IPS-18a (cell line): ENCODE results near the gene IL25.
"Not testable (repeated sequence)": the region's sequence is repeated elsewhere in the genome, so short reads cannot be mapped to it uniquely, and the experiment has no call there.

ENCODE experiments used
- H3K27ac ChIP-seq: one replicate; pipeline ENCODE4 v1.5.1; 2013; ENCODE audit warnings: low read length
- H3K27me3 ChIP-seq: one replicate; pipeline ENCODE4 v1.6.1; 2013; ENCODE audit warnings: mild to moderate bottlenecking, low read length; ENCODE audit not compliant: control insufficient read depth, insufficient read depth
- H3K36me3 ChIP-seq: one replicate; pipeline ENCODE4 v1.6.1; 2013; ENCODE audit warnings: low read depth, low read length; ENCODE audit not compliant: control insufficient read depth
- H3K4me1 ChIP-seq: one replicate; pipeline ENCODE4 v1.6.1; 2013; ENCODE audit warnings: low read depth, low read length; ENCODE audit not compliant: control insufficient read depth
- H3K4me3 ChIP-seq: one replicate; pipeline ENCODE4 v1.5.1; 2013; ENCODE audit warnings: low read length
- H3K9ac ChIP-seq: one replicate; pipeline ENCODE4 v1.6.1; 2013; ENCODE audit warnings: mild to moderate bottlenecking, low read length, moderate library complexity
- H3K9me3 ChIP-seq: one replicate; pipeline ENCODE4 v1.6.1; 2013; ENCODE audit warnings: low read depth, low read length; ENCODE audit not compliant: control insufficient read depth

The IL25 gene

DNA sequence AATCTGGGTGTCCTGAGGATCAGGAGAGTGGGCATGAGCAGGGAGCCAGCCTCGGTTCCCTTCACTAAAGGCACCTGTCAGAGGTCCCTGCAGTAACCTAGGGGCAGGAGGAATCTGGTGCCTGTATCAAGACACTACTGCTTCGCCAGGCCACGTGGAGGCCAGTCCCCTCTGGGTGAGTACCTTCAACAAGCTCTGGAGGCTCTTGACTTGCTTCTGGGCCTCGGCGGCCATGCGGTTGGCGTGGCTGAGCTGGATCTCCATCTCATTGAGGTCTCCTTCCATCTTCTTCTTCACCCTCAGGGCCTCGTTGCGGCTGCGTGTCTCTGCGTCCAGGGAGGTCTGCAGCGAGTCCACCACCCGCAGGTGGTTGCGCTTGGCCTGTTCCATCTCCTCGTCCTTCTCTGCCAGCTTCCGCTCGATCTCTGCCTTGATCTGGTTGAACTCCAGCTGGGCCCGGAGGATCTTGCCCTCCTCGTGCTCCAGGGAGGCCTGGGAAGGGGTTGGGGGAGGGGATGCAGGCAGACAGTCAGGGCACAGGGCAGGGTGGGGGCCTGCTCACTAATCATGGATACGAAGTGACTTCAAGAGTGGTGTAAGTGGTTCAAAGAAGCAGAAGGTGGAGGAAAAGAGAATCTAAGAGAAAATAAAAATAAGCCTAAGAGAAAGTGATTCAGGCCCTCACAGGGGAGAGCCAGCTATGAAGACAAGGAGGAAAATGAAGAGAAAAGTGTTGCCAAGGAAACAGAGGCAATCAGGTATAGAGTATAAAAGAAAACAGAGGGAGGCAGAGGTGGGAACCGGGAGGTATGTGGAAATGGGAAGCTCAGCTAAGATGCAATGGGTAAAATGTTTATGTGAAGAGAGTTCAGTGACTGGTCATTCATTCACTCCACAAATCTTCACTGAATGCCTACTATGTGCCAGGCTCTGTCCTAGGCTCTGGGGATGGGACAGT is 43.5 kb downstream of the IL25 start:
- Histone ChIP-seq H3K36me3 (no peaks in the 10 kb centered on the region), H3K4me3 (no peak overlapping the region), H3K27me3 (no peaks in the 10 kb centered on the region)

DNA sequence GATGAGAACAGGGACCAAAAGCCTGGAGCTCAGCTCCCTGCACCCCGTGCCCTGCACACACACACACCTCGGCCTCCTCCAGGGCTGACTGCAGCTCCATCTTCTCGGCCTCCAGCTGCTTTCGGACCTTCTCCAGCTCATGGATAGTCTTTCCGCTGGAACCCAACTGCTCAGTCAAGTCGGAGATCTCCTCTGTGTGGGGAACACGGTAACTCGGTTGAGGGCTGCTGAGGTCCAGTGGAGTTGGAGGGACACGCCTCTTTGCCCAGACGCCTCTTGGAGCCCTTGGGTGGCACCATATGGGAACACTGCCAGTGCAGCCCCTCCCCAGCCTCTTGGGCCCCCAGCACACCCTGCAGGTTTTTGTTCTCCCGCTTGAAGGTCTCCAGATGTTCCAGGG is 44.2 kb downstream of the IL25 start:
- Histone ChIP-seq H3K4me3 (no peak overlapping the region), H3K27me3 (no peaks in the 10 kb centered on the region), H3K9me3 (no peaks in the 10 kb centered on the region), H3K9ac (no peak overlapping the region), H3K27ac (no peak overlapping the region), H3K4me1 (no peaks in the 10 kb centered on the region), H3K36me3 (no peaks in the 10 kb centered on the region)

More for the DNA sequence above, 43.5 kb downstream of the IL25 start:
- Histone ChIP-seq H3K9ac (no peak overlapping the region), H3K27ac (no peak overlapping the region), H3K9me3 (no peaks in the 10 kb centered on the region), H3K4me1 (no peaks in the 10 kb centered on the region)

DNA sequence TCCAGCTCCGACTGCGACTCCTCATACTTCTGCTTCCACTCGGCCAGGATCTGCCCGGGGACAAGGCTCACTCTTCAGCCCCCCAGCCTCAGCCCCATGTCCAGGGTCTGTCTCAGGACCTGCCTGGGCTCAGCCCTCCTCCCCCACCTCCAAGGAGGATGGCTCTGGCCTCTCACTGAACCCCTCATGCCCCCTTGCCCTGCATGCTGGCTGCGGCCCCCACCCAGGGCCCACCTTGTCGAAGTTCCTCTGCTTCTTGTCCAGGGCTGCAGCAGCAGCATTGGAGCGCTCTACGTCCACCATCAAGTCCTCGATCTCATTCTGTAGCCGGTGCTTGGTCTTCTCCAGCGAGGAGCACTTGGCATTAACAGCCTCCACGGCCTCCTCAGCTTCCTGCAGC is 44.7 kb downstream of the IL25 start:
- not testable (repeated sequence) for H3K9ac ChIP-seq, H3K27ac ChIP-seq, H3K4me1 ChIP-seq, H3K9me3 ChIP-seq, H3K27me3 ChIP-seq, H3K36me3 ChIP-seq, H3K4me3 ChIP-seq

DNA sequence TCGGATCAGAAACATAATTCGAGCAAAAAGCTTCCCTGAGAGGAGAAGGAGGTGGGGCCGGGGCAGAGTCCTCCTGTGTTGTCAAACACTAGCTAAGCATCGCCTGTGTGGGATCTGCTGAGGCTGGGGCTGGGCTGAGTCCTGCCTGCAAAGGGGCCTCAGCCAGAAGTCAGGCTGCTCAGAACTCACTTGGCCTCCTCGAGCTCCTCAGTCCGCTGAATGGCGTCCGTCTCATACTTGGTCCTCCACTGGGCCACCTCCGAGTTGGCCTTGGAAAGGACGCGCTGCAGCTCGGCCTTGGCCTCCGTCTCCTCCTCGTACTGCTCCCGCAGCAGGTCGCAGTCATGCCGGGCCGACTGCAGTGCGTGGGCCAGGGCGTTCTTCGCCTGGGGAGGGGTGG is 45.4 kb downstream of the IL25 start:
- Histone ChIP-seq H3K36me3 (no peaks in the 10 kb centered on the region), H3K9me3 (no peaks in the 10 kb centered on the region), H3K4me1 (no peaks in the 10 kb centered on the region), H3K4me3 (no peak overlapping the region), H3K27me3 (no peaks in the 10 kb centered on the region), H3K27ac (no peak overlapping the region), H3K9ac (no peak overlapping the region)

DNA sequence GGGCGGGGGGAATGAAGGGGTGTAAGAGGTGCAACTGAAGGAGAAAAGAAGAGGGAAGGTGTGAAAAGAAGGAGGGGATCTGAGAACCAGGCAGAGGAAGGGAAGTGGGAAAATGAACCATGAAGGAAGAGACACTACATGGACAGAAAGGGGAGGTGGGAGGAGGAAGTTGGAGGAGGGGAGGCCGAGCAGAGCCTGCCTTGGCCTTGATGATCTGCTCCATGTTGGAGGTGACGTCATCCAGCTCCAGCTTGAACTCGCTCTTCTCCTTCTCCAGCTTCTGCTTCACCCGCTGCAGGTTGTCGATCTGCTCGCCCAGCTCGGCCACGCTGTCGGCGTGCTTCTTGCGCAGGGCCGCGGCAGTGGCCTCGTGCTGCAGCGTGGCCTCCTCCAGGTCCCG is 47.0 kb downstream of the IL25 start:
- H3K27ac ChIP-seq, H3K27me3 ChIP-seq, H3K4me3 ChIP-seq, H3K9me3 ChIP-seq, H3K9ac ChIP-seq, H3K4me1 ChIP-seq, H3K36me3 ChIP-seq: not testable (repeated sequence)

DNA sequence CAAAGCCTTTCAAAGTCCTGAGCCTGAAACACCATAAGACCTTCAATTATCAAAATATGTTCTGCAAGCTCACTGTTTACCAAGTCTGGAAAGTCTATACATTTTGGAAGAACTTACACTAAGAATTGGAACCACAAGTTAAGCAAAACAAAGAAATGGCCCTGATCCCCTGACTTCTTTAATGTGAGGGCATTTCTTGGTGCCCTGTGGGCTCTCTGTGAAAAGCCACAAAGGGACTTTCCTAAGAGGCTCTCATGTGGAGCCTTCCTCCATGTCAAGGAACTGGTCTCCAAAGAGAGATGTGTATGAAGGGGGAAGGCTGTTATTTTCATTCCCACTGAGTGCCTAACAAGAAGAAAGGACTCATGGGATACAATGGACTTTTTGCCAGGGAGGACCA is 49.0 kb downstream of the IL25 start:
- Histone ChIP-seq H3K4me3 (no peak overlapping the region), H3K4me1 (no peaks in the 10 kb centered on the region), H3K27ac (no peak overlapping the region), H3K36me3 (no peaks in the 10 kb centered on the region), H3K9ac (no peak overlapping the region), H3K27me3 (no peaks in the 10 kb centered on the region), H3K9me3 (no peaks in the 10 kb centered on the region)

DNA sequence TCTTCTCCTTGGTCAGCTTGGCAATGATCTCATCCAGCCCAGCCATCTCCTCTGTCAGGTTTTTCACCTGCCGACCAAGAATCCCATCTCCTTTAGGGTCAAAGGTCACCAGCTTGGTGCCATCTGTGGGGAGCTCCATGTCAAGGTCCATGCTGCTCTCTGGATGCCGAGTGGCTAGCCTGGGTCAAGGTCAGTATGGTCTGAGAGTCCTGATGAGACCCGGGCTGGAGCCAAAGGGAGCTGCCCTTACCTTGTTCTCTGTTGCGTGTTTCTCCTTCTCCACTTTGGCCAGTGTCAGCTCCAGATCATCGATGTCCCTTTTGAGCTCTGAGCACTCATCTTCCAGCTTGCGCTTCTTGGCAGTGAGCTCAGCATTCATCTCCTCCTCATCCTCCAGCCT is 51.0 kb downstream of the IL25 start:
- Histone ChIP-seq H3K9me3 (no peaks in the 10 kb centered on the region), H3K27me3 (no peaks in the 10 kb centered on the region), H3K4me3 (no peak overlapping the region), H3K36me3 (no peaks in the 10 kb centered on the region), H3K4me1 (no peaks in the 10 kb centered on the region), H3K27ac (no peak overlapping the region), H3K9ac (no peak overlapping the region)

DNA sequence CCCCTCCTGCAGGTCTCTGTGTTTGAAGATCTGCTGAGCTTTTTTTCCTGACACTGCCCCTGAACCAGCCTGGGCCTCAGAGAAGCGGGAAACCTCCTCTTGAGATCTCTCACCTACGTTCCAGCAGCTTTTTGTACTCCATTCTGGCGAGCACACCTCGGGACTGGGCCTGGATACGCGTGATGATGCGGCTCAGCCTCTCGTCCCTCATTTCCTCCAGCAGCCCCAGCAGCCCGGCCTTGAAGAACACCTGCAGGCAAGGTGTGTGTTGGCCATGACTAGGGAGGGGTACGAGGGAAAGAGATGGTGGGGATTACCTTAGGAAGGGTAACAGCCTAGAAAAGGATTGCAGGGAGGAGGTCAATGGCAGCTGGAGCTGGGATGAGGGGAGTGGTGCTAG is 52.6 kb downstream of the IL25 start:
- Histone ChIP-seq H3K36me3 (no peaks in the 10 kb centered on the region), H3K9ac (no peak overlapping the region), H3K9me3 (no peaks in the 10 kb centered on the region), H3K4me3 (no peak overlapping the region), H3K27ac (no peak overlapping the region), H3K27me3 (no peaks in the 10 kb centered on the region), H3K4me1 (no peaks in the 10 kb centered on the region)

DNA sequence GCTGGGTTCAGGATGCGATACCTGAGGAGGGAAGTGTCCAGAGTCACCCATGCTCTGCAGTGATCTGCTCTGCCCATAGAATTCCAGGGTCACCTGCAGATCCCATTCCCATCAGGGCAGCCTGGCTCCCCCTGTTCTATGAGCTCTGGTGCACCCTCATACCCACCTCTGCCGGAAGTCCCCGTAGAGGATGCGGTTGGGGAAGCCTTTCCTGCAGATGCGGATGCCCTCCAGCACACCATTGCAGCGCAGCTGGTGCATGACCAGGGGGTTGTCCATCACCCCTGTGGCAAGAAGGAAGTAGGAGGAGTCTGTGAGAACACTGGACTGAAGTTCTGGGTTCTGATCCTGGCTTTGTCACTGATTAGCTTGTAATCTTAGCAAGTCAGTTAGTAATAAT is 53.2 kb downstream of the IL25 start:
- H3K9me3 ChIP-seq, H3K27ac ChIP-seq, H3K27me3 ChIP-seq, H3K36me3 ChIP-seq, H3K4me1 ChIP-seq, H3K9ac ChIP-seq, H3K4me3 ChIP-seq: not testable (repeated sequence)
